Activated CD8-positive, alpha-beta T cell treated with anti-CD3 and anti-CD28 coated beads for 36 hours (primary cell): ENCODE results near the gene SEPTIN1. TPM values are rescaled to one million over a fixed set of nuclear protein-coding genes. Genes with fewer than 3 reads are reported as not detected.

Experiments used
- ATAC-seq: fragments of 200-7000 bp; cut with Tn5 transposase; one replicate; pipeline ENCODE4 v1.10.0; 2021; ENCODE audit warnings: mild to moderate bottlenecking, moderate library complexity
- CTCF ChIA-PET: fragments of 350-600 bp; sonication (Branson Sonifier 250); formaldehyde crosslinking; loops from one replicate; lab custom pipeline; 2021; ENCODE audit warnings: antibody characterized with exemption; lab: Charles Lee
- POLR2A ChIA-PET: fragments of 350-600 bp; sonication (Branson Sonifier 250); formaldehyde crosslinking; loops from one replicate; lab custom pipeline; 2021; ENCODE audit warnings: antibody characterized with exemption; lab: Charles Lee
- DNase-seq: peaks from one replicate; pipeline ENCODE4 v3.0.0-alpha.2; 2020
- H3K27ac Mint-ChIP-seq: one replicate; pipeline ENCODE4 v1.8.0; 2021; ENCODE audit warnings: mild to moderate bottlenecking, mixed read lengths
- H3K27me3 Mint-ChIP-seq: one replicate; pipeline ENCODE4 v1.8.0; 2021; ENCODE audit warnings: mixed read lengths
- H3K36me3 Mint-ChIP-seq: one replicate; pipeline ENCODE4 v1.8.0; 2021; ENCODE audit warnings: low read depth, mixed read lengths
- H3K4me1 Mint-ChIP-seq: one replicate; pipeline ENCODE4 v1.8.0; 2021; ENCODE audit warnings: low read depth, mixed read lengths
- H3K4me3 Mint-ChIP-seq: one replicate; pipeline ENCODE4 v1.8.0; 2021; ENCODE audit warnings: mild to moderate bottlenecking, moderate library complexity, mixed read lengths
- H3K9me3 Mint-ChIP-seq: one replicate; pipeline ENCODE4 v1.8.0; 2021; ENCODE audit warnings: mixed read lengths
- CTCF ChIP-seq: fragments of 200-600 bp; IDR thresholded peaks from one replicate; pipeline ENCODE4 v1.8.0; 2022; ENCODE audit warnings: antibody characterized with exemption, mild to moderate bottlenecking
- intact Hi-C: fragments of 100-400 bp; cut with micrococcal nuclease; formaldehyde crosslinking; loops from one replicate; pipeline ENCODE4 v1.10.0; 2022
- total RNA-seq, 2 experiments: library from RNA; stranded (reverse); gene quantifications; one replicate each; pipeline ENCODE4 v1.2.3, GENCODE V29; 2021

Gene SEPTIN1
- total RNA-seq, 2 experiments from 2014 or later: 163 to 169 TPM

- no peak for ATAC-seq
- TF ChIP-seq CTCF: no peak
- intact Hi-C loops: loop anchor here (5.0 to 10.0 kb wide), 3 partner anchors 37 to 305 kb away; partner anchors contain the start of genes ALDOA, TBX6, YPEL3 and ZNF771
- DNase-seq: no peak
- Mint-ChIP-seq H3K9me3 (no peaks in the 10 kb centered on the region), H3K36me3 (peaks cover 31% of the 10 kb centered on the region), H3K27me3 (no peaks in the 10 kb centered on the region), H3K4me1 (peaks cover 33% of the 10 kb centered on the region), H3K4me3 (peak overlapping the region; percentile 95), H3K27ac (no peak overlapping the region)
- CTCF ChIA-PET: interaction anchor here (1.2 to 2.3 kb wide), 4 partner anchors 11 to 39 kb away, joined by 4 to 19 read pairs (median 6); no protein-coding TSS in a partner anchor
- POLR2A ChIA-PET: interaction anchor here (1.5 to 8.0 kb wide), 2 partner anchors 13 kb away, joined by 6 to 73 read pairs; partner anchors contain the start of gene CD2BP2
These were observed 12.4 kb downstream of the SEPTIN1 start for GRCh38 chr16:30369938-30370455.

- ATAC-seq (no peak), DNase-seq (peak; percentile 30)
- H3K27ac Mint-ChIP-seq: peak overlapping the region; percentile 86
- ChIA-PET CTCF (interaction anchor here (1.2 to 1.6 kb wide), 3 partner anchors 11 to 40 kb away, joined by 3 to 7 read pairs (median 6); no protein-coding TSS in a partner anchor), POLR2A (interaction anchor here (1.0 to 8.0 kb wide), 5 partner anchors 12 to 46 kb away, joined by 3 to 73 read pairs (median 6); partner anchors contain the start of genes CD2BP2 and ZNF48)
- no peaks in the 10 kb centered on the region for H3K27me3 Mint-ChIP-seq
- H3K4me1 Mint-ChIP-seq: peaks cover 33% of the 10 kb centered on the region
- peak overlapping the region; percentile 95 for H3K4me3 Mint-ChIP-seq
- peaks cover 38% of the 10 kb centered on the region for H3K36me3 Mint-ChIP-seq
- H3K9me3 Mint-ChIP-seq: no peaks in the 10 kb centered on the region
- intact Hi-C loops: no loop called here
- no peak for TF ChIP-seq CTCF
These were observed 13.0 kb downstream of the SEPTIN1 start for GRCh38 chr16:30369091-30369937.

GRCh38 chr16:30368792-30369090 is 13.6 kb downstream of the SEPTIN1 start:
- peak overlapping the region; percentile 95 for H3K4me3 Mint-ChIP-seq
- intact Hi-C loops: no loop called here
- no peaks in the 10 kb centered on the region for H3K9me3 Mint-ChIP-seq
- ATAC-seq (no peak), DNase-seq (no peak)
- ChIA-PET CTCF (interaction anchor here (1.2 to 1.6 kb wide), 3 partner anchors 10 to 41 kb away, joined by 3 to 6 read pairs (median 4); no protein-coding TSS in a partner anchor), POLR2A (interaction anchor here (1.0 to 8.0 kb wide), 5 partner anchors 11 to 47 kb away, joined by 3 to 73 read pairs (median 6); partner anchors contain the start of genes CD2BP2 and ZNF48)
- H3K36me3 Mint-ChIP-seq: peaks cover 41% of the 10 kb centered on the region
- H3K27ac Mint-ChIP-seq: peak overlapping the region; percentile 86
- peaks cover 33% of the 10 kb centered on the region for H3K4me1 Mint-ChIP-seq
- H3K27me3 Mint-ChIP-seq: no peaks in the 10 kb centered on the region
- TF ChIP-seq CTCF: no peak

- peaks cover 33% of the 10 kb centered on the region for H3K4me1 Mint-ChIP-seq
- peaks cover 43% of the 10 kb centered on the region for H3K36me3 Mint-ChIP-seq
- H3K4me3 Mint-ChIP-seq: peak overlapping the region; percentile 95
- H3K9me3 Mint-ChIP-seq: no peaks in the 10 kb centered on the region
- TF ChIP-seq CTCF: no peak
- ChIA-PET POLR2A (interaction anchor here (1.5 to 8.0 kb wide), 3 partner anchors 11 to 27 kb away, joined by 6 to 73 read pairs (median 7); partner anchors contain the start of genes CD2BP2 and ZNF48), CTCF (interaction anchor here (1.2 to 1.6 kb wide), 4 partner anchors 10 to 42 kb away, joined by 3 to 6 read pairs (median 4); no protein-coding TSS in a partner anchor)
- no peaks in the 10 kb centered on the region for H3K27me3 Mint-ChIP-seq
- ATAC-seq (no peak), DNase-seq (no peak)
- intact Hi-C loops: no loop called here
- peak overlapping the region; percentile 86 for H3K27ac Mint-ChIP-seq
These were observed 14.1 kb downstream of the SEPTIN1 start for GRCh38 chr16:30368122-30368791.
